Neural crest cell (in vitro differentiated cells): ENCODE measurements around the gene DESI2. TPM values are rescaled to one million over a fixed set of nuclear protein-coding genes. Genes with fewer than 3 reads are reported as not detected.
"Not testable (repeated sequence)": the region's sequence is repeated elsewhere in the genome, so short reads cannot be mapped to it uniquely, and the experiment has no call there.

Experiments
- DNase-seq: peaks from one replicate; pipeline ENCODE4 v3.0.0; 2021; ENCODE audit warnings: low read depth, mixed read lengths, low spot score
- H3K27ac Mint-ChIP-seq: one replicate; pipeline ENCODE4 v1.8.0; 2021; ENCODE audit warnings: mild to moderate bottlenecking, mixed read lengths; ENCODE audit not compliant: unreplicated experiment
- H3K27me3 Mint-ChIP-seq: 2 replicates; pipeline ENCODE4 v1.8.0; 2021; ENCODE audit warnings: low read depth, mild to moderate bottlenecking, mixed read lengths
- H3K36me3 Mint-ChIP-seq: 2 replicates; pipeline ENCODE4 v1.8.0; 2021; ENCODE audit warnings: low read depth, mild to moderate bottlenecking, mixed read lengths
- H3K4me1 Mint-ChIP-seq: 2 replicates; pipeline ENCODE4 v1.8.0; 2021; ENCODE audit warnings: mixed read lengths
- H3K4me3 Mint-ChIP-seq: one replicate; pipeline ENCODE4 v1.8.0; 2021; ENCODE audit warnings: mild to moderate bottlenecking, mixed read lengths
- H3K9me3 Mint-ChIP-seq: 2 replicates; pipeline ENCODE4 v1.8.0; 2021; ENCODE audit warnings: mixed read lengths
- CTCF ChIP-seq: fragments of 200-600 bp; sonication (generic); conservative IDR thresholded peaks from 2 replicates; pipeline ENCODE4 v1.5.0; 2021; ENCODE audit warnings: antibody characterized with exemption, mild to moderate bottlenecking
- total RNA-seq: library from RNA; stranded (reverse); gene quantifications from 2 replicates; pipeline ENCODE4 v1.2.1, GENCODE V29; 2021

The DESI2 gene
- total RNA-seq, 1 donor from 2014 or later, result 46.5 TPM

GRCh38 chr1:244735404-244735803 is 82.5 kb downstream of the DESI2 start:
- Mint-ChIP-seq H3K27me3 (no peaks in the 10 kb centered on the region), H3K4me3 (no peak overlapping the region), H3K9me3 (peaks cover 5% of the 10 kb centered on the region), H3K4me1 (peaks cover 4% of the 10 kb centered on the region), H3K27ac (no peak overlapping the region), H3K36me3 (peaks cover 5% of the 10 kb centered on the region)
- TF ChIP-seq CTCF, result no peak
- no peak for DNase-seq

GRCh38 chr1:244735876-244736561 is 83.1 kb downstream of the DESI2 start:
- Mint-ChIP-seq H3K4me1 (peaks cover 2% of the 10 kb centered on the region), H3K27me3 (no peaks in the 10 kb centered on the region), H3K4me3 (no peak overlapping the region), H3K27ac (no peak overlapping the region), H3K9me3 (peaks cover 5% of the 10 kb centered on the region), H3K36me3 (peaks cover 5% of the 10 kb centered on the region)
- DNase-seq, result no peak
- no peak for TF ChIP-seq CTCF

- not testable (repeated sequence) for DNase-seq, H3K27me3 Mint-ChIP-seq, H3K4me1 Mint-ChIP-seq, H3K36me3 Mint-ChIP-seq, H3K27ac Mint-ChIP-seq, H3K9me3 Mint-ChIP-seq, H3K4me3 Mint-ChIP-seq
These were observed 86.2 kb downstream of the DESI2 start for GRCh38 chr1:244739140-244739539.

- H3K36me3 Mint-ChIP-seq, H3K27ac Mint-ChIP-seq, H3K9me3 Mint-ChIP-seq: not testable (repeated sequence)
These were observed 87.2 kb downstream of the DESI2 start for GRCh38 chr1:244740027-244740617.

GRCh38 chr1:244741692-244742091 is 88.8 kb downstream of the DESI2 start:
- Mint-ChIP-seq H3K4me1 (no peaks in the 10 kb centered on the region), H3K27ac (no peak overlapping the region), H3K27me3 (no peaks in the 10 kb centered on the region), H3K9me3 (no peaks in the 10 kb centered on the region), H3K4me3 (no peak overlapping the region), H3K36me3 (no peaks in the 10 kb centered on the region)
- TF ChIP-seq CTCF, result no peak
- no peak for DNase-seq

More at GRCh38 chr1:244740027-244740617, 87.2 kb downstream of the DESI2 start:
- H3K27me3 Mint-ChIP-seq, DNase-seq, H3K4me3 Mint-ChIP-seq, H3K4me1 Mint-ChIP-seq: not testable (repeated sequence)

GRCh38 chr1:244749230-244750016 is 96.5 kb downstream of the DESI2 start:
- TF ChIP-seq CTCF, result no peak
- Mint-ChIP-seq H3K36me3 (no peaks in the 10 kb centered on the region), H3K4me1 (no peaks in the 10 kb centered on the region), H3K4me3 (no peak overlapping the region), H3K27ac (no peak overlapping the region), H3K27me3 (no peaks in the 10 kb centered on the region), H3K9me3 (no peaks in the 10 kb centered on the region)
- DNase-seq, result no peak
